ES-I3 (cell line): ENCODE measurements around the gene PARD3.

ENCODE experiments used
- H3K36me3 ChIP-seq: 2 replicates; pipeline ENCODE4 v1.6.1; 2013; ENCODE audit warnings: mild to moderate bottlenecking, low read length, control low read depth, moderate library complexity; ENCODE audit not compliant: insufficient read depth
- H3K4me1 ChIP-seq: 2 replicates; pipeline ENCODE4 v1.6.1; 2013; ENCODE audit warnings: mild to moderate bottlenecking, control low read depth, low read length; ENCODE audit not compliant: insufficient read depth
- H3K9ac ChIP-seq: 2 replicates; pipeline ENCODE4 v1.6.1; 2013; ENCODE audit warnings: low read depth, mild to moderate bottlenecking, low read length, moderate library complexity
- H3K9me3 ChIP-seq: 2 replicates; pipeline ENCODE4 v1.6.1; 2013; ENCODE audit warnings: mild to moderate bottlenecking, low read length, moderate library complexity; ENCODE audit not compliant: control insufficient read depth, insufficient read depth

Gene PARD3

DNA sequence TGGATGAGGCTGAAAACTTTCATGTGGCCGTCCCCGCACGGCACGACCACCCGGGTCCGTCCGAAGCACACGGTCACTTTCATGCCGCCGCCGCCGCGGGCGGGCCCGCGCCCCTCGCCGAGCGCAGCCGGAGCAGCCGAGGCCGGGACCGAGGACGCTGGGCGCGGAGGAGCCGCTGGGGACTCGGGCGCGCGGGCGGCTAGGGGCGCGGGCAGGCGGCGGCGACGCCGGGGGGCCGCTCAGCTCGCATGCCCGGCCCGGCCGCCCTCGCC lies 247 bp downstream of the PARD3 start:
- Histone ChIP-seq H3K9me3 (no peaks in the 10 kb centered on the region), H3K4me1 (peaks cover 15% of the 10 kb centered on the region), H3K9ac (peak overlapping the region; percentile 86), H3K36me3 (no peaks in the 10 kb centered on the region)

DNA sequence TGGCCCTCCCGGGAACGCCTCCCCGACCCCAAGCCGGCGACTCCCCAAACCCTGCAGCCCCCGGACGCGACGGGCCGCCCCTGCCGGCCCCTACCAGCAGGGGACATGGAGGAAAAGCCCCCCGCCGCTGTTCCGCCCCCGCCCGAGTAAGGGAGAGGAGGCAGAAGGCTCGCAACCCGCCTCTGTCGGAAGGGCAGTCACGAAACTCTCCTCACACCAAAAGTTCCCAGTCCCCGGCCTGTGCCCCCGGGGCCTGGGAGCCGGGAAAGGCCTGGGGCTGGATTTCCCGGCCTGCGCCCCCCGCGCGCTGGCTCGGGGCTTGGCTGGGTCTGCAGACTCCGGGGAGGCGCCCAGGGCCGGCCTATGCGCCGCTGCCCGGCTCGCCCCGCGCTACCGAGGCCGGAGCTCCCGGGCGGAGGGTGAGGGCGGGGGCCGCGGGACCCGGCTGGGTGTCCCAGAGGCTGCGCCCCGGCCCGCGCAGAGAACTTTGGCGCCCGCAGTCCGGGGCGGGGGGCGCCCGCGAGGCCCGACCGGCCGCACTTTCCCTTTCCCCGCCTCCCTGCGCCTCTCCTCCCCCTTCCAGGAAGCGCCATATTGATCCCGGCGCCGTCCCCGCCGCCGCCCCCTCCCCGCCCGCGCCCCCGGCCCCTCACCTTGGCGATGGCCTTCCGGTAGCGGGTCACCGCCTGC lies 728 bp downstream of the PARD3 start:
- Histone ChIP-seq H3K9me3 (no peaks in the 10 kb centered on the region), H3K9ac (peak overlapping the region; percentile 86), H3K4me1 (peaks cover 20% of the 10 kb centered on the region), H3K36me3 (no peaks in the 10 kb centered on the region)

DNA sequence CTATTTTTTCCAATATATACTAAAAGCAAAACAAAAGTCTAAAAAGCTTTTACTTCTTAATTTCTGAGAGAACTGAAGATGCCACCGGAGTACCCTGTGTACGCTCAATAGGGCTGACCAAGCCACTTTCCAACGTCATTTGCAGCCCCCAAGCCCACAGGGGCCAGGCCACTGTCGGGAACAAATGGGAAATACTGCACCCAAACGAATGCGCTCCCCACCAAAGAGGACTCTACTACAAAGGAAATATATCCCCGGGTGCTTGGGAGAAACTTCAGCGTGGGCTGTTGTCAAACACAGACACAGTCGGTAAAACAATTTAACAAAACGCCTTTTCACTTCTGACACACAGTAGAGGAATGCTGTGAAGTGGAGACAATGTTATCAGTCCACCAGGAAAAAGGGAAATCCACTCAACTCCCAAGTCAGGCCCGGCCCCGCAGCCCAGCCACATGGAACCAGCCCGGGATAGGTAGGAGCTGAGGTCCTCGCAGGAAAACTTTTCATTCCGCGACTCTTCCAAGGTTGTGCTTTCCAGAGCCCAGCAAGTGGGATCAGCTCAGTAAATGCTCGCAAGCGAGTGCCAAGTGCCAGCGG lies 1.4 kb downstream of the PARD3 start:
- H3K9ac ChIP-seq, result peak overlapping the region; percentile 86
- no peaks in the 10 kb centered on the region for H3K36me3 ChIP-seq
- no peaks in the 10 kb centered on the region for H3K9me3 ChIP-seq
- peaks cover 26% of the 10 kb centered on the region for H3K4me1 ChIP-seq

DNA sequence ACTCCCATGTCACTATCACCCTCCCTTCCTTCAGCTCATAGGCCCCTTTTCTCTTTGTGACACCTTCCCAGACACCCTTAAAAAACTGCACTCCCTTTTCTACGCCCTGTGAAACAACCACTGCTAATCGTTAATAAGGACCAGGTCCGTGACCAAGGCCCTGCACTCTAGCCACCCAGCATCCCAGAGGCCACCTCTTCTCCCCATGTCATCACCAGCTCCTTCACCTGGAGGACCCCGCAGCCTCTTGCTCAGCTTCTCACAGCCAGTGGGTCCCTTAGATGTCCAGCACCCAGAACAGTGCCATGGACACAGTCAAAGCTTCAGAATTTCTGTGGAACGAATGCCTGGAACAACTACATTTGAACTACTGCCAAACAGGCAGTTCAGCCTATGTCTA lies 2.3 kb downstream of the PARD3 start:
- Histone ChIP-seq H3K9me3 (no peaks in the 10 kb centered on the region), H3K4me1 (peaks cover 34% of the 10 kb centered on the region), H3K9ac (no peak overlapping the region), H3K36me3 (no peaks in the 10 kb centered on the region)

DNA sequence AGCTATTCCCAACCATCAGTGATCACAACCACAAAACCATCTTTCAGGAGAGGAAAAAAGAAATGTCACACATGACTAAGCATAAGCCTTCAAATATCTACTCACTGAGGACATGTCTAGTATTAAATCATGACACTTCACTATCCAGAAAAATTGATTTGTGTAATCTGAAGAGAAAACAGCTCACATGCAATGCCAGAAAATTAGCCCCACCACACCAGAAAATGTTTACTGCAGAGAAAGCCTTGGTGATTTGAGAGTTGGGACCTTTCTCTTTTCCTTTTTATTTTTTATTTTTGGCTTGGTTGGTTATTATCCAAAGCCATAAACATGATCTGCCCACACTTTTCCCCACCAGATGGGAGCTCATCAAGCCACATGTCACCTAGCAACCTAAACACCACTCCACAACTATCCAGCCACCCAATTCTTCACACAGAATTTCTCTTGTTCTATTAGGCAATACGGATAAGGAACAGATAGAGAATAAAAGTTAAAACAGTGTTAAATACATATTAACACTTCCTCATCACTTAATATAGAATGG lies 3.1 kb downstream of the PARD3 start:
- Histone ChIP-seq H3K9ac (no peak overlapping the region), H3K4me1 (peaks cover 34% of the 10 kb centered on the region), H3K9me3 (no peaks in the 10 kb centered on the region), H3K36me3 (no peaks in the 10 kb centered on the region)

DNA sequence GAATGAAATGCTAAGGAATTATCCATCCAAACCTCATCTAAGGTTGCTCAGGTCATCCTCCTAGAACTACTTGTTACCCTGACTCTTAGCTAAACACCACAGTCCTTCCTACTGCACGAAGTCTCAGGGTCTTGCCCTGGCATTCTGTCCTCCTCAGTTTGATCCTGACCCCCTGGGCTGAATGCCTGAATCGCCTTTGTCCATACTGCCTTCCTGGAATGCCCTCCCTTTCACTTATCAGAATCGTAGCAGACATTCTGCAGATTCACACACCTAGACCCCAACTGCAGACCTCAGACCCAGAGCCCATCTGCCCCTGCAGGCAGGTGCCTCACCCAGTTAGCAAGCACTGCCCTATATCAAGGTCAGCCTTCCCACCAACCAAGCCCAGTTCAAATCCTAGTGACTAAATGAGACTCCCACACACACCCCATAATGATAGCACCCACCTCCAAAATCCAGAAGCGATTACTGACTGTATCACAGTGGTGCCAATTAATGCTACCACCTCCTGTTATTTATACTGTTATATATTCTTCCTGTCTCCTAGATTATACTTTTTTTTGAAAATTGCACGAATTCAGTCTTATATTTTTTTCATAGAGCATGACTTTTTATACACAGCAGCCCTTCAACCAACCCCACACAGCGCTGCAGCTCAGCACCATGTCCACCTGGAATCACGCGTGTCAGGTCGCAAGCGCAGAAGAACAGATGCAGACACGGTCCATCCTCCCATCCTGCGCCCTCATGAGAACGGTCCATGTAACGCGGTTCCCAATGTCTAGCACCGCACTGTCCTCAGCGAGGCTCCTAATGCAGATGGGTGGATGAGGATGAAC lies 3.7 kb downstream of the PARD3 start:
- H3K9ac ChIP-seq, result no peak overlapping the region
- no peaks in the 10 kb centered on the region for H3K36me3 ChIP-seq
- no peaks in the 10 kb centered on the region for H3K9me3 ChIP-seq
- H3K4me1 ChIP-seq, result peaks cover 34% of the 10 kb centered on the region

DNA sequence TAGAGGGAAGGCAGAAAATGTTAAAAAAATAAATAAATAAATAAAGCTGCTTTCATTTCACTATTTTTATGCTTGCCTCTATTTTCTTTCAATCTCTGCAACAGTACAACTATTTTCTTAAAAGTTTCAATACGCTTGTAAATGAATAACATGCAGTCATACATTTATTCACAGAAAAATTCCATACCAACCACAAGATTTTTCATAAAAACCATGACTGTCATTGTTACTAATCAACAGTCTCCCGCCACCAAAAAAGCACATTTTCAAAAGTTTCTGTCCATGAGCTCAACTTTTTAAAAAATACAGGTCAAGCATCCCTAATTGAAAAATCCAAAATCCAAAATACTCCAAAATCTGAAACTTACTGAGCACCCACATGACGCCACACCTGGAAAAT lies 5.3 kb downstream of the PARD3 start:
- H3K4me1 ChIP-seq, result peaks cover 34% of the 10 kb centered on the region
- no peak overlapping the region for H3K9ac ChIP-seq
- no peaks in the 10 kb centered on the region for H3K36me3 ChIP-seq

DNA sequence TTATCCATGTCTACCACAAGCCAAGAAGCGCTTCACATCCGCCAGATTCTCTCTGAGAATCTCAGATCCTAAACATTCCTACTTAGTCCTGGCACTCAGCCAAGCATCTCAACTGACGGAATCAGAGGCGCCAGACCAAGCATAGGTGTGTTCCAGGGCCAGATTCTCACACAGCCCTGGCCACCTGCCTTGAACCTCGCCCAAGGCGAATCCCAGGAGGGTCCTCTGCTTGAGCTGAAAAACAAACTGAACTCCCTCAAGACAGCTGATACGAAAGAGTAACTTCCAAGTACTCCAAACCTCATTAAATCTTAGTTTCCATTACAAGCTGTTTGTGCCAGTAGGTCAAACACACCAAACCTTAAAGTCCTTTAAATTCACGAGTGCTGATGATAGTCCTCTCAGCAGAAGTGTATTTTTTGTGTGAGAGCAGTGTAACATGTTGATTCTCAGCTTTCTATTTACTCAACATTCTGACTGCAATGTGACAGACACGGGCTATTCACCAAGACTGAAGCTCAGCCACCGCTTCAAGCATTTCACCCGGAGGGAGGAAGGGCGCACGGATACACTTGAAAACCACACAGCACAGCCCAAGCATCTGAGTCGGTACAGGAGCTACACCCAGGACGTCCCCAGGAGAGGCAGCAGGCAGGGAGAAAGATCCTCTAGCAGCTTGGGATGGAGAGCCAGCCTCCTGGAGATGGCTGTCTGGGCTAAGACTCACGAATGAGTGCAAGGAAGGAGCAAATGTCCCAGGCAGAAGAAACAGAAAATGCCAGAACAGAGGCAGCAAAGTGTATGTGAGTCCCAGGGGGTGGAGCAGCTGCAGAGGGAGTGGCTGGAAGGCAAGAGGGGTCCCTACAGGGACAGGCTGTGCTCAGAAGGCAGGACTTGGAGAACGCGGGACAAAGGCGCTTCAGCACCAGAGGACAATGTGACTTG lies 6.0 kb downstream of the PARD3 start:
- Histone ChIP-seq H3K4me1 (peaks cover 34% of the 10 kb centered on the region), H3K36me3 (no peaks in the 10 kb centered on the region), H3K9me3 (no peaks in the 10 kb centered on the region), H3K9ac (peak overlapping the region; percentile 12; the same call in 1 of the 2 replicates)

More for the DNA sequence above, 5.3 kb downstream of the PARD3 start:
- no peaks in the 10 kb centered on the region for H3K9me3 ChIP-seq

DNA sequence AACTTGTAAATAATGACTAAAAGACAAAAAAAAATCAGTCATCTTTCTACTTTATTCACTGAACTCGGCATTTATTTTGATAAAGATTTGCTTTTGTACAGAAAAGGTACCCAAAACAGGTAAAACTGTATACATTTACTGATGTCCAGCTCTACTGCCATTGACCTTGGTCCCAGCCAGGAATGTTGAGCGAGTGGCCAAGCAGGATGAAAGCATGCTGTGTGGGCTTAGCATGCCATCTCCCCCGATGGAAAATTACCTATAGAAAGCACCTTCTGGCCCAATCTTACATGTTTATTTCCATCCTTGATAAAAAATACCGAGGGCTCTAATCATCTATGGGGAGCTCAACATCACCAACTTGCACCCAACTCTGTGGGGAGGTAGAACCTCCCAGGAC lies 6.8 kb downstream of the PARD3 start:
- Histone ChIP-seq H3K4me1 (peaks cover 34% of the 10 kb centered on the region), H3K9me3 (no peaks in the 10 kb centered on the region), H3K36me3 (no peaks in the 10 kb centered on the region), H3K9ac (no peak overlapping the region)

DNA sequence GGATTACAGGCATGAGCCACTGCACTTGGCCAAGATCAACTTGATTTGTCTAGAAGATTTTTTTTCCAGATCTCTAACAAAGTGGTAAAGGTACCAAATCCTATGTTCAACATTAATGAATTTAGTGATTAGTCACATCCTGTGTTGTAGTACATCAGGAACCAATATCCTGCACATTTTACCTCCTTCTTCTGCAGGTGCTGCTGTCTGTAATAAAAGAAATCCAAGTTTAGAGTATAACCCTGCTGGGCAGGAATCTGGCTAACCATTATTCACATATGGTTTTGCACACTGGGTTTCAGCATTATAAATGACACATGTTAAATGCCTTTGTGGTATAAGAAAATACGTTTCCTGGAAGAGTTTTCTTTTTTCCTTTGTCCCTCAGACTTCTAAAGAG lies 10.8 kb downstream of the PARD3 start:
- no peaks in the 10 kb centered on the region for H3K9me3 ChIP-seq
- H3K9ac ChIP-seq, result no peak overlapping the region
- H3K36me3 ChIP-seq, result no peaks in the 10 kb centered on the region
- peaks cover 36% of the 10 kb centered on the region for H3K4me1 ChIP-seq

DNA sequence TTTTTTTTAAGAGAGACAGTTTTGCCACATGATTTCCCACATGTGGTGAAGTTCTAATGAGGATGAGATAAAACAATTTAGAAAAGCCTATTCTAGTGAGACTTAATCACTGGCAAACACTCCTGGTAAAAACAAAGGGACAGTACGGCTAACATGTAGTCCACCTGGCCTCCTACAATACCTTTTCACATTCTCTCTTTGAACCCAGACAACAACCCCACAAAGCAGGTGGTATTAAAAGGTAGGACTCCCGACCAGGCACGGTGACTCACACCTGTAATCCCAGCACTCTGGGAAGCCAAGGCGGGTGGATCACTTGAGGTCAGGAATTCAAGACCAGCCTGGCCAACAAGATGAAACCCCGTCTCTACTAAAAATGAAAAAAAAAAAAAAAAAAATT lies 12.4 kb downstream of the PARD3 start:
- H3K36me3 ChIP-seq, result 0 out of 2 replicates have a peak, but pooled peaks cover 2% of the 10 kb centered on the region
- H3K9ac ChIP-seq, result no peak overlapping the region
- peaks cover 22% of the 10 kb centered on the region for H3K4me1 ChIP-seq
- no peaks in the 10 kb centered on the region for H3K9me3 ChIP-seq

DNA sequence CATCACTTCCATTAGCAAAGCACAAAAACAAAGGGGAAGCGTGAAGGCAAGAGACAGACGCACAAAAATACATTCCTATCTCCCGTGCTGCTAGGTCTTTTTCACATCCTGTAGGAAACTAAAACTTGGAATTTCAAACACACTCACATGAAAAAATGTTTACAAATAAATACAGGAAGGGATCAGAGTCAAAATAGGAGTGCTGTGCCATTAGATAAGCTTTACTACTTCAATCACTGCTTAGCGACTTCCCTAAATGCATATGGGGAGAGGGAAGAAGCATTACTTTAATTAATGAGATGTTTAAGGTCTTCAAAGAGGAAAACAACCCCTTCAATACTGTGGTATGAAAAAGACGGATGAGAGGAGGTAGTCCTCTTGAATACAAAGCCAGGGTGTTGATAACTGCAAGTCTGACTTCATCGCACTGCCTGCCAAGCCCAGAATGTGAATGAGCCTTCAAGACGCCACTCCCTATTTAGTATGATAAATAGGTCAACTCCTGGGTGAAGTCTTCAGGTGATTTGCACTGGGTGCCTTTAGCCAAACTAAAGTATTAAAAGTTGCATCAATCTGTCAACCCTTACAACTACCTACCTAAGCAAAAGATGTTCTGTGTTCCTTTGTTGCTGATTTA lies 13.9 kb downstream of the PARD3 start:
- Histone ChIP-seq H3K9me3 (no peaks in the 10 kb centered on the region), H3K9ac (no peak overlapping the region), H3K4me1 (peaks cover 22% of the 10 kb centered on the region), H3K36me3 (0 out of 2 replicates have a peak, but pooled peaks cover 2% of the 10 kb centered on the region)

DNA sequence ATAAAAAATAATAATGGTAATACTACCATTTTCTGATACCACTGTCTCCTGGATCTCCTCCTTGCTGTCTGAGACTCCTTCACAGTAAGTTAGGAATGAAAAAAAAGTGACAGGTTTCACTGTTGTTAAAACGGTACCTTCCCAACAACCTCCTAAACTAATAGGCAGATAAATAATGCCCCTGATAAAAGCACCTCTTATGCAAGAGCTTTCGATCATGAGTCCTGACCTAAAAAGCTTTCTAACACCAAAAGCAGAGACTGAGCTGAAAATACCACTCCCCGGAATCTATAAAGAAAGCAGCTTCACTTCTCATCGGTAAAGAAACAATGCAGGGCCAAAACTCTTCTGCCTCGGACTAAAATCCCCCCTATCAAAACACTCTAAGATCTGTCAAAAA lies 14.5 kb downstream of the PARD3 start:
- H3K9me3 ChIP-seq, result no peaks in the 10 kb centered on the region
- no peak overlapping the region for H3K9ac ChIP-seq
- H3K36me3 ChIP-seq, result 0 out of 2 replicates have a peak, but pooled peaks cover 2% of the 10 kb centered on the region
- H3K4me1 ChIP-seq, result peaks cover 22% of the 10 kb centered on the region
